NCI-H146 treated with DMSO at 0.1 percent for 48 hours (cell line): Measurements from ENCODE around the gene ELP4.
A peak's percentile ranks its signal among the peaks of the same experiment; 100 is the strongest.
"Not testable (repeated sequence)": the region's sequence is repeated elsewhere in the genome, so short reads cannot be mapped to it uniquely, and the experiment has no call there.

Experiments used
- DNase-seq: peaks from one replicate; lab custom pipeline; 2025; ENCODE audit not compliant: unreplicated experiment; lab: John Stamatoyannopoulos, UW

Gene ELP4, protein sequence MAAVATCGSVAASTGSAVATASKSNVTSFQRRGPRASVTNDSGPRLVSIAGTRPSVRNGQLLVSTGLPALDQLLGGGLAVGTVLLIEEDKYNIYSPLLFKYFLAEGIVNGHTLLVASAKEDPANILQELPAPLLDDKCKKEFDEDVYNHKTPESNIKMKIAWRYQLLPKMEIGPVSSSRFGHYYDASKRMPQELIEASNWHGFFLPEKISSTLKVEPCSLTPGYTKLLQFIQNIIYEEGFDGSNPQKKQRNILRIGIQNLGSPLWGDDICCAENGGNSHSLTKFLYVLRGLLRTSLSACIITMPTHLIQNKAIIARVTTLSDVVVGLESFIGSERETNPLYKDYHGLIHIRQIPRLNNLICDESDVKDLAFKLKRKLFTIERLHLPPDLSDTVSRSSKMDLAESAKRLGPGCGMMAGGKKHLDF

DNA sequence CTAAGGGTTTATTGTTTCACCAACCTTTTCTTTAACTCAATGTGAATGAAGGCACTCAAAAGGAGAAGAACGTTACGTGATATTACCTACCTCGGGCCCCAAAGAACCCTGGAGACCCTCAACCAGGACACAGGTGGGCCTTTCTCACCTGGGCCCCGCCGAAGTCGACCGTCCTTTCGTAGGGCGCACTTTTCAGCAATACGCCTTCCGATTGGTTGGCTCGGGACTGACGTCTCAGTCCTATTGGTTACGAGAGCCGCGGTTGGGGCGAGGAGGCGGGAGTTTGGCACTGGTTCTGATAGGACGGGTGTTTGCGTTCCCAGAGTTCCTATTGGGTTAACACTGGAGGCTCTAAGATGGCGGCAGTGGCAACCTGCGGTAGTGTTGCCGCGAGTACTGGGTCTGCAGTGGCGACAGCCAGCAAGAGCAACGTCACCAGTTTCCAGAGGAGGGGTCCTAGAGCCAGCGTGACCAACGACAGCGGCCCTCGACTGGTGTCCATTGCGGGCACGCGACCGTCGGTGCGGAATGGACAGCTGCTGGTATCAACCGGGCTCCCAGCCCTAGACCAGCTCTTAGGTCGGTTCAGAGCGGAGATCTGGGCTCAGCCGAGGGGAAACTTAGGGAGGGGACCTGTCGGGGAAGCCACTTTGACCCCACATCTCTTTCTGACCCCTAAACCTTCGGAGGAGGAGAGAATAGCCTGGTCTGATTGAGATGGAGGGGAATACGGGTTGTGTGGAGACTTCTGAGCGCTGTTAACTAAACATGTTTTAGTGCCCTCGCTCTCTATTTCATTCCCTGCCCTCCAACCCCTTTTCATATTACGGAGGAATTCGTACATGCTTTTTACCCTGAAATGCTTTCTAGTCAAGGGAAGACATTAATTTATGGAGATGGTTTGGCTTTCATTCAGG, at the start of gene ELP4, which contains the start of gene IMMP1L:
TSS of gene ELP4 (plus strand) at position 339 of the 917 bp plus-strand sequence. CDS start at position 357, 18 bp downstream.
TSS of gene IMMP1L (minus strand) at position 194 of the 917 bp plus-strand sequence. CDS start 46,346 bp downstream, outside the sequence.
- peak; percentile 98 for DNase-seq

DNA sequence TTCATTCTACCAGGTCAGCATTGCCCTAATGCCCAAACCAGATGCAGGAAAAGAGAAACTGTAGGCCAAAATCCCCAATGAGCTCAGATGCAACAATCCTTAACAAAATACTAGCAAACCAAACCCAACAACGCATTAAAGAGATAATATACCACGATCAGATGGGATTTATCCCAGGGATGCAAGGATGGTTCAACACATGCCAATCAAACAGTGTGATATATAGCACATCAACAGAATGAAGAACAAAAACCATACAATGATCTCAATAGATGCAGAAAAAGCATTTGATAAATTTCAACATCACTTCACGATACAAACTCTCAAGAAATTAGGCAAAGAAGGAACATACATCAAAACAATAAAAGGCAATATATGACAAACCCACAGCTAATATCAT, 45.1 kb upstream of the ELP4 start:
- DNase-seq, result no peak

DNA sequence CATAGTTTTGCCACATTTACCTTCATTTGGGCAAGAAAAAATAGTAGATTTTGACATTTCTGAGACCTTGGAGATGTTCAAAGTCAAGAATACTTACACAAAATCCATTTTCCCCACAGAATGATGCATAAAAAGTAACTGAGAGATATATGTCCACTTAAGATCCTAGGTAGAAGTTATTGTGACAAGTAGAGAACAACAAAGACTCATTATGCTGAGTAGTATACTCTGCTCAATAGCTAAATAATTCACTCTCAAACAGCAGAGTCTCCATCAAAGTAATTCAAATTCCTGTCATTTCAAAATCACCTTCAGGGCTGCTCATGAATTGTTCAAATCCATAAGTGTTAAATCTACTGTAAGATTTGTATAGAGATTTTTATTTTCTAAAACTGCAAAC, 35.5 kb upstream of the ELP4 start:
- DNase-seq, result no peak

- DNase-seq, result no peak
Observed at GRCh38 chr11:31477528-31478222, 31.9 kb upstream of the ELP4 start.

GRCh38 chr11:31478223-31478590, 31.4 kb upstream of the ELP4 start:
- DNase-seq, result peak; percentile 45

GRCh38 chr11:31479066-31479465, 30.5 kb upstream of the ELP4 start:
- no peak for DNase-seq

GRCh38 chr11:31480930-31481329, 28.6 kb upstream of the ELP4 start:
- DNase-seq, result no peak

DNA sequence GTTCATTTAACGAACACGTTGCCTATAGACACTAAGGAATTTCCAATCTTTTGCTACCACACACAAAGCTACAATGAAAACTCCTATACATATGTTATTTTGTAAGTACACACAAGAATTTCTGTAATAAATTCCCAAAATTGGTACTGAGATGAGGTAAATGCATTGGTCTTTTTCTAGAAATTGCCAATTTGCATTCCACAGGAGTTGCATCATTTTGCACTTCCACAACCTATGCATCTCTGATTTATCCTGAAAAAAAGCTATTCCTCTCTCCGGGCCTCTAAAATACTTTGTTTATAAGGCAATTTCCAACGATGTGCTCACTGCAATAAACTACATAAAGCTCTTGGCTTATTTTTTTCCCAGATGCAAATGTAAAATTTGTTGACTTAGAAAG, 25.1 kb upstream of the ELP4 start:
- DNase-seq, result no peak

GRCh38 chr11:31487848-31488247, 21.7 kb upstream of the ELP4 start:
- no peak for DNase-seq

- no peak for DNase-seq
Observed at GRCh38 chr11:31492320-31492913, 17.1 kb upstream of the ELP4 start.

- DNase-seq, result no peak
Observed at GRCh38 chr11:31493235-31493634, 16.3 kb upstream of the ELP4 start.

DNA sequence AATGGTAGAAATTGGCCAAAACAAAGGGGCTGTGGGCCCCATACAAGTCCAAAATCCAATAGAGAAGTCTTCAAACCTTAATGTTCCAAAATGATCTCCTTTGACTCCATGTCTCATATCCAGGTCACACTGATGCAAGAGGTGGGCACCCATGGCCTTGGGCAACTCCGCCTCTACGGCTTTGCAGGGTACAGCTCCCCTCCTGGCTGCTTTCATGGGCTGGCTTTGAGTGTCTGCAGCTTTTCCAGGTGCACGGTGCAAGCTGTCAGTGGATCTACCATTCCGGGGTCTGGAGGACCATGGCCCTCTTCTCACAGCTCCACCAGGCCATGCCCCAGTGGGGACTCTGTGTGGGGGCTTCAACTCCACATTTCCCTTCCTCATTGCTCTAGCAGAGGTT, 15.8 kb upstream of the ELP4 start:
- not testable (repeated sequence) for DNase-seq

- DNase-seq, result no peak
Observed at GRCh38 chr11:31499576-31500178, 9.9 kb upstream of the ELP4 start.

DNA sequence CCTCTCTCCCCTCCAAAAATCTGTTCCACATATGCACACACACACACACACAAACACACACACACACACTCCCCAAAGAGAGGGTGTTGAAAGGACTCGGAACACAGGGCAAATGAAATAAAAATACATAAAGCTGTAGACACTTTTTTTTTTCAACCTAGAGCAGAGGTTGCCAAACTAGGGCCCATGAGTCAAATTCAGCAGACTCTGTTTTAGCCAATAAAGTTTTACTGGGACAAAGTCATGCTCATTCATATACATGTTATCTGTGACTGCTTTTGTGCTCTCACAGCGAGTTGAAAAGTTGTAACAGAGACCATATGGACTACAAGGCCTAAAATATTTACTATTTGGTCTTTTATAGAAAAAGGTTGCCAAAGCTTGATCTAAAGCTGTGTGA, 9.0 kb upstream of the ELP4 start:
- DNase-seq, result no peak

DNA sequence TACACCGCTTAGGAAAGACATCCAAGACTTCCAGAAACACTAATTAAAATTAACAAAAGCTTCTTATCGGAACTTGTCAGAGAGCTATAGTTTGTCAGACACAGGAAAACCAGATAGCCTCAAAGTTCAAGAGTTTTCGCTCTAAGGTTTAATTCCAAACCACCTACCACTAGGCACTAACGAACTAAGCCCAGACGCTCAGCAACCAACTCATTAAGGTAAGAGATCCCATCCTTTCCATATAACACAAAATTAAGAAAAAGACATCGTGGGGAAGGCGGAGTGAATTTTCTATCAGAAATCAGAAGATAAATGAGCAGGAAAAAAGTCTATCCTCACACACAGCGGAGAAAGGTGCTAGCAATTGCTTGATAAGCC, 527 bp upstream of the ELP4 start:
- DNase-seq, result peak; percentile 30

DNA sequence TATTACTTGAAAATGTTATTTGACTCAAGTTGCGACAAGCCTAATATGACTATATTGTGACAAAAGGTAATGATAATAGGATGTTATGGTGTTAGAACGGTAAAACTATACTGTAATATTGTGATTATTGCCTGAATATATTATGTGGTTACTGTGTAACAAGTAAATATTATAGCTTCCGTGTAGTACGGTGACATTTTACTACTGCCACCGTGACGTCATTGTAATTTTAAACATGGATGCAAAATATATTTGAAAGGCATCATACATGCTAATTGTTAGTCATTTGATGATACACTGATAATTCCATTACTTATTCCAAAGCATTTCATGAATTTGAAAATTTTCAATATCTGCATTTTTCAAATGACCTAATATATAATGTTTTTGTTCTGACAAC, 2.5 kb downstream of the ELP4 start:
- no peak for DNase-seq

- no peak for DNase-seq
Observed at GRCh38 chr11:31521497-31522150, 12.1 kb downstream of the ELP4 start.

DNA sequence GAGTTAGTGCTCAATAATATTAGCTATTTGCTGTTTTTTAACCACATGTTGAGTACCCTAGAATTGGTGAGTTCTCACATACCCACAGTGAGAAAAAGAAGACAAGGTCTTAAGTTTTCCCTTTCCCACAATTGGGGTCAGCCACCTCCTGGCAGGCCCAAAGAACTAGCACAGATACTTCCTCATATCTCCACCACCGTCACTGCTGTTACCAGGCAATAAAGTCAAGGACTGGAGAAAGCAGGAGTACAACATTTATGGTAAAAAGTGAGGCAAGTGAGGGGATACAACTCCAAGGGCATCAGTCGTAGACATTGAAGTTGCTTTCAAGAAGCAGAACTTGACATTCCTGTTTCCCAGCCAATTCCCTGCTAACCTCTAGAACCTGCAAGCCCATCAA, 19.6 kb downstream of the ELP4 start:
- DNase-seq, result no peak

- no peak for DNase-seq
Observed at GRCh38 chr11:31529701-31530100, 20.1 kb downstream of the ELP4 start.

DNA sequence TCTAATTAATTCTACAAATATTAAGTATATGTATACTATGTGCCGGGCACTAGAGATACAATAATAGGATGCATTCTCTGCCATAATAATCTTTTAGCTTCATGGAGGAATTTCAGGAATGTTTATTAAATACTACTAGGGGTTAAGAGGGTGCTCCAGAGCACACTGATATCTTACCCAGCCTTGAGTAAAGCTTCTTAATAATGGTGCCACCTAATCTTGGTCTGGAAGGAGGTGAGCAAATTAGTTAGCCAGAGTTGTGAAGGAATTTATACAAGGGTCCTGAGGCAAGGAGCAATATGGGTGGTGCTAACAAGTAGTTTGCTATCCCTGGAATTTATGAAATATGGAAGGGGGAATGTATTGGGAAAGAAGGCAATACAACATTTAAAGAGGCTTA, 21.7 kb downstream of the ELP4 start:
- DNase-seq, result no peak
